NCI-H226 (cell line): ENCODE measurements around the gene REG4.
"Not testable (repeated sequence)": the region's sequence is repeated elsewhere in the genome, so short reads cannot be mapped to it uniquely, and the experiment has no call there.

Source experiments
- DNase-seq: peaks from one replicate; pipeline ENCODE4 v3.0.0-alpha.2; 2015

REG4 gene

DNA sequence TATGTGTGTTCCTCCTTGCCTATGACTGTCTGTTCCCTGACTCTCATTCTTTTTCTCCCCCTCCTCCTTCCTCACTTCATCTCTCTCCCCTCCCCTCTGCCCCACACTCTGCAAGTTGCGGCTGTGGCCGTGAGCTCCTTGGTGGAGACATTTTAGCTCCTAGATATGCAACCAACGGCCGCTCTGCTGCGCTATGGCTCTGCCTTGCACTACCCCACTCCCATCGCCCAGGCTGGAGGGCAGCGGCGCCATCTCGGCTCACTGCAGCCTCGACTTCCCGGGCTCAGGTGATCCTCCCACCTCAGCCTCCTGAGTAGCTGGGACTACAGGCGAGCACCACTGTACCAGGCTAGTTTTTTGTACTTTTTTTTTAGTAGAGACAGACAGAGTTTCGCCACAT lies 5.5 kb downstream of the REG4 start:
- DNase-seq: no peak

DNA sequence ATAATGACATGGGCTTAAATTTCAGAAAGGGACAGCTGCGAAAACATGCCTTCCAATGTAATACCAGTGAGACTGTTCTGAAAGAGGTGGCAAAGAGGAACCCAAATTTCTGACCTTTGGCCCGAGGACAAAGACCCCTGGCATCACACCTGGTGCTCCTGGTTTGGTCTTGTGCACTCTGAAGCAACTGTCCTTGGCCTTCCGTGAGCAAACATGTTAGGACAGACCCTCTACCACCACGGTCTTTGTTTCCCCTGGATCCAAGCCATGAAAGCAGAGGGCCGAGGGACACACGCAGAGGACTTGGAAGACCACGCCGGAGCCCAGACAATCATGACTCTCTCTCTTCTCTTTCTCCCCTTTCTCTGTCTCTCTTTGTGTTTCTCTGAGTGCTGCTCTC lies 6.0 kb downstream of the REG4 start:
- no peak for DNase-seq

DNA sequence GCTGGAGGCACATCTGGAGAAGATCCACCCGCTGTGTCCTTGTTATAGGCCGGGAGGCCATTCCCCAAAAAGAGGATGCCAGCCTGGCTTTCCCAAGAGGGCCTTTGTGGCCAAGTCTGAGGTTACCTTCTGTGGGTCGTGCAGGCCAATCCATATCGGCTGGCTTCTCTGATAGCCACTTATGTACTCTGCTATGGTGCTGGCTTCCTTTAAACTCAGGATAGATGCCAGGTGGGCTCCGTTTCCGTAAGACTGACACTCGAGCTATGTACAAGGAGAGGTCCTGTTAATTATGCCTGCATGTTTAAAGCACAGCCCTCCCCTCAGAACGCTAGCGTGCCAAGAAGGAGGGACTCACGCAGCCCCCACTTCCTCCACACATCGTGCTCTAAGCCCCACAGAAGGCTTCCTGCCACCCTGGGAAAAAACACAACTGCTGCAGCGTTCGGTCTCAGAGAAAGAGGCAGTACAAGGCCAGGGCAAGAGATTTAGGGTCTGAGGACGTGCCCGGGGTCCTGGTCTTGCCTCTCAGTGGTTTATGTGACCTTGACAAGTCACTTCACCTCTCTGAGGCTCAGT lies 11.6 kb downstream of the REG4 start:
- no peak for DNase-seq

DNA sequence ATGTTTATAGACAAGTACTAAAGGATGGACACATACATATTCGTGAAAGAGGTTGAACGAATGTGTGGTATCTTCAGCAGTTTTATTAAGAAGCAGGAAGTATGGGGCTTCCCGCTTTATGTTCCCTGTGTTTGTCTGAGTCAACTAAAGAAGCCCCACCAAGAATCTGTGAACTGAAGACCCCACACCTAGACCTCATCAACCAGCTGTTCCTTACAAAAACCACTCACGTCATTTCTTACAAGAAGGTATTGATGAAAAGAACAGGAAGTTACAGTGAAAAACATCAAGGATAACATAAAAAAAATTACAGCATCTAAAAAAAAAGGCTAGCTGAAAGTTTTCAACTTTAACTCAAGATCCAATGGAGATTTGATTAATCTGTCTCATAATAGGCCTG lies 12.3 kb downstream of the REG4 start:
- no peak for DNase-seq

DNA sequence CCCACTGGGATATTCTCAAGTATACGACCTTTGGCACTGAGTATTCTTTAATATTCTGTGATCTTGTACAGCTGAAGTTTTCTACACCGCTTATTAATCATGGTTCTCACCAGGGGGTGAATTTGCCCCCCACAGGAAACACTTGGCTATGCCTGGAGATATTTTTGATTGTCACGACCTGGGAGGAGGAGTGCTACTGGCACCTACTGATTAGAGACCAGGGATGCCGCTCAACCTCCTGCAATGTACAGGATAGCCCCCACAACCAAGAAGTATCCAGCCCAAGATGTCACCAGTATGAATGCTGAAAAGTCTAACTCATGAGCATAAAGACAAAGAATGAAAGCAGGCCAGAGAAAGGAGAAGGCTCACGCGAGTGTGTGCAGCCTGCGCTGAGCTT lies 13.7 kb downstream of the REG4 start:
- no peak for DNase-seq

DNA sequence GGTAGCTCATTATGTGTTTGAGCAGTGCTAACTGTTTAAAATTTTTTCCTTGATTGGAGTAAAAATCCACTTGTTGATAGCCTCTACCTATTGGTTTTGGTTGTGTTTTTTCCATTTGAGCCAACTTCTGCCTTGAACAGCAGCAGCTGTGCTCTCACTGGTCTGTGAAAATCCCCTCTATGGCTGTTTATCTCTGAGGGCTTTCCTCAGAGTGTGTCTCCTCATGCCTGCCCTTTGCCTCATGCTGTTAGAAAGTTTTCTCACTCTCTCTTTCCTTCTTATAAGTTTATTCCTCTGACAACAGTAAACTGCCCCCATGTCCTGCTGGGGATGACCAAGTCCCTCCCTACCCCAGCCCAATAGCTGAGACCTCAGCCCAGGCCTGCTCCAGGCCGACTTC lies 14.1 kb downstream of the REG4 start:
- DNase-seq: no peak

DNA sequence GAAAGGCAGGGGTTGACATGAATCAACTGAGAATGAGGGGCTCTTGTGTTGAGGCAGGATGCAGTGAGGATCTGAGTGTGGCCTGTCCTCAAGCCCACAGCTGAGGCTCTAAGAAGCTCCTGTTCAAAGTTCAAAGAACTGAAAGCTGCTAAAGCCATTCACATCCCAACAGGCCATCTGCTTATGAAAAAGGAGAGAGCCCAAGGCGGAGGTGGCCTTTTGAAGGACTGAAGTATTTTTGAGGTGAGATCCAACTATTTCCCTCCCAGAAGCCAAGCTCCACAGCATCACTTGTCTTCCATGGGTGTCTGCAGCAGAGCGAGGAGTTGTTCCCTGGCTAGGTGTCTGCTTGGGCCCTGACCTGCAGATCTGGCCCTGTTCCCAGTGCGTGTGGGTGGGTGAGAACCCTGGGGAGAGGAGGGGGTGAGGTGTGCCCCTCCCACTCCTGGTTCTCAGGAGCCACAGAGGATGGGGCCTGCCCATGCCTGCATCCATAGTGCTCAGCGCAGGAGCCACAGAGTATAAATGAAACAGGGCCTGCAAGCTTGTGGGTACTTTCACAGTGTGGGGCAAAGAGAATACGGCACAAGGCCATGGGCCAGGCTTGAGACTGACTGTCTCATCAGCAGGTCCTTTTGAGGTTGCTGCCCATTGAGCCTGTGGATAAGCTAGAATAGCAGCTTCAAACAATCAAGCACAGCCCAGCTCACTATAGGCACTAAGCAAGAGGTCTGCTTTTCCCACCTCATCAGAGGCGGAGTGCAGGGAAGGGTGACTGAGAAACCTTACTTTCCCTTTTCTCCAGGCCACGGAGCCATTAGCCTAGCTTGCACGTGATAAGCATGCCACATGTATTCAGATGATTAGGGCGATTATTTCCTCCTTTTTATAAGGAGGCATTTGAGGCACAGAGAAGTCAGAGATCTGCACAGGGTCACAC lies 15.7 kb downstream of the REG4 start:
- DNase-seq: no peak

DNA sequence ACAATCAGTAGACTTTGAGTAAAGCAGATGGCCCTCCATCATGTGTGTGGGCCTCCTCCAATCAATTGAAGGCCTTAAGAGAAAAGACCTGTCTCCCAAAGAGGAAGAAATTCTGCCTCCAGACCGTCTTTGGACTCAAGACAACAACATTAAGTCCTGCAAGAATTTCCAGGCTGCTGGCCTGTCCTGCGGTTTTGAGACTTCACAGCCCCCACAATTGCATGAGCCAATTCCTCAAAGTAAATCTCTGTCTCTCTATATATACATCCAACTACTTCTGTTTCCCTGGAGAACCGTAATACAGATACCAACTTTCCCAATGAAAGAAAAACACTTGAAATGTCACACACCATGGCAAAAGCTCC lies 16.4 kb downstream of the REG4 start:
- DNase-seq: no peak

DNA sequence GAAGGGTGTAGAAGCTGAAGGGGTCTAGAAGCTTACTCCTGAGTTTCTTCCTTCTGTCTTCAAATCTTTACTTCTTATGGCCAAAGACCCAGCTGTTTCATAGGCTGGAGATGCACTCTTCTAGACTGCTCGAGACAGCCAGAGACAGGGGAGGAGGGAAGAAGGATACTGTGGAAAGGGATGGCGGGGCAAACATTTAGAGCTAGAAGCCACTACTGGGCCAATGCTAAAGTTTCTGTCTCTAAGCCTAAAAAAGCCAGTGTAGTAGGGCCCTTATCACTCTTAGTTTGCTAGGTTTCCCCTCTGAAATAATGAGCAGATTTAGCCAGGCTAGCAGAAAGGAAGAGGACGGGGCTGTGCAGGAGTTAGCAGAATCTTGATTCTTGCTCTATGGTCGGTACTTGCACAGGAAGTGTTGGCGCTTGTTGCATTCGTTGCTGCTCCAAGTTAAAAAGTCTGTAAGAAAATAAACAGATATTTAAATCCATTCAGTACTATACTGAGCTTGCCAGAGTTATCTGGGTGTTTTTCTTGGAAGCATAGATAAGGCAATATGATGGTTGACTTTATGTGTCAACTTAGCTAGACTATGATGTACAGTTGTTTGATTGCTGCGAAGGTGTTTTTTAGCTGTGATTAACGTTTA lies 16.9 kb downstream of the REG4 start:
- DNase-seq: no peak

DNA sequence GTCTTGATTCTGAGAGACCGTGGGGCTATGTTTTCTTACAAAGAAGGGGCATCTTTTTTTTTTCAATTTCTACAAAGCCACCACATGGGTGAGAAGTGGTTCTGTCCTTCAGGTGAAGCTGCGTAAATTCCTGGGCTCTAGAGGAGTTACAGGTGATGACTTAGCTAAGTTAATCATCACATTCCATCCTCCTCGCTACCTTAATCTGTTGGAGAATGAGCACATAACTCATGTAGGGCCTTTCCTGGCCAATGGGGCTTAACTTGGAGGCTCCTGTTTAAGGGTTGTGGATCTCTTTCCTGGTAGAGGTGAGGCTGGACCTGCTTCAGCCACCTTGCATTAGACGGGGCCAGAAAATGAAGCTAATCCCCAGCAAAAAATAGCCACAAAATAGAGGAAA lies 19.9 kb downstream of the REG4 start:
- DNase-seq: no peak

DNA sequence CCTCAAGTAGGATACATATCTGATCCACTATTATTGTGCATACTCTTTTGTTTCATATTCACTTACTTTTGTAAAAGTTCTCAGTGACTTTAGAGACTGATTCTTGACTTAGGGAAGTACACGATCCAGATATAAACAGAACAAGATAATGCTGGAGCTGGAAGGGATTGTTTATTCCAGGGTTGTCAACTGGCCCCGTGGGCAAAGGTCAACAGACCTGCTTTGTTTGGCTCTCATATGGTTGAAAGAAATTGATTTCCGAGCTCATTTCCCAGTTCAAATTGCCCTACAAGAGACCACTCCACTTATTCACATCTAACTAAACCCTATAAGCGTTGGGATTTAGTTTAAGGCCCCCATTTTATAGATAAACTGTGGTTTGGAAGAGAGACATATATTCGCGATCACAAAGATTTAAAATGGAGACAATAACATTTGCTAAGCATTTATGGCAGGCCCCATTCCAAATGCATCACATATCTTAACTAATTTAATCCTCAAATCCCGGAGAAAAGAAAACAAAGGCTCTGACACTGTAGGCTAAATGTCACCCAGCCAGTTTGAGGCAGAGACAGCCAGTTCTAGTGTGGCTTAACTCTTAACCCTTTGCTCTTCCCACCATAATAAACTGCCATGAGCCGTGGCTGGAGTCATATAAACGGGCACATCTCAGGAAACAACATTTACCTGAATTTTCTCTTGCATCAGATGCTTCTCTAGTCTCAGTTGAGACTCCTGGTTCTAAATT lies 20.6 kb downstream of the REG4 start:
- DNase-seq: no peak

DNA sequence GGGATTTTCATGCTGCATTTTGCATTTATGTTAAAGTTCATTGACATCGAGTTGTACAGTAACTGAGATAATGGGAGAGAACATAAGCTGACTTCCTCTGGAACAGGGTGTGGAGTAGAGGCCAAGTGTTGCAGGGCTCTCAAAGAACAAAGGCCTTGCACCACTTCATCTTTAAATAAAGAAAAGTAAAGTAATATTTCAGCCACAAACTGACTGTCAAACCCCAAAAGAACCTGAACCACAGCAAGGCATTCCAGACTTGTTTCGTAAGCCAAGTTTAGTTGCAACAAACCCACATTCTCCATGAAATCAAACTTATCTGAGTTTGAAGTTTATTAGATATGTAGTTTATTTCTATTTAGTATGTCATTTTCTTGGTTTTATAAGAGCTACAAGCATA lies 23.5 kb downstream of the REG4 start:
- DNase-seq: peak; percentile 56

DNA sequence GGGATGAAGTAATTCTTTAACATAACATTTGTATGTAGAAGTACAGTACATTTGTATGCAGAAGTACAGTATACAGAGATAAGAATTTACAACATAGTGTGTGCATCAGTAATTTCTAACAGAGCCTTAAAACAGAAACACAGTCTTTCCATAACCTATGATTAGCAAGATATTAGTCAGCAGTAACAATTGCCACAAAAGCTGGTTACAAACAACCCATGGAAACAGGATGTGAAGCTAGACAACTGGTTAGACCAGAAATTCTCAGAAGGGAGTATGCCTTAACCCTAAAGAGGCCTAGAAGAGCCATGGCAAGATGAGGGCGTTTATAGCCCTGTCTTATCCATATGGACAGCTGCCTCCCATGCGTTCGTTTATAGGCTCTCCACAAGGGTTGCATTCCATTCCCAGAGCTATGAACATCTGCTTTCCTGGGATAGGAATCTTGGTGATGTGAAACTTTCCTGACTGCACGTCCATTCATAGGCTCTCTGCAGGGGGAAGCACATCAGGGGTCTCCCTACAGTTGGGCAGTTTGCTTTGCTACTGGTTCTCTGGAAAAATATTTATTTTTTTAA lies 24.7 kb downstream of the REG4 start:
- not testable (repeated sequence) for DNase-seq

DNA sequence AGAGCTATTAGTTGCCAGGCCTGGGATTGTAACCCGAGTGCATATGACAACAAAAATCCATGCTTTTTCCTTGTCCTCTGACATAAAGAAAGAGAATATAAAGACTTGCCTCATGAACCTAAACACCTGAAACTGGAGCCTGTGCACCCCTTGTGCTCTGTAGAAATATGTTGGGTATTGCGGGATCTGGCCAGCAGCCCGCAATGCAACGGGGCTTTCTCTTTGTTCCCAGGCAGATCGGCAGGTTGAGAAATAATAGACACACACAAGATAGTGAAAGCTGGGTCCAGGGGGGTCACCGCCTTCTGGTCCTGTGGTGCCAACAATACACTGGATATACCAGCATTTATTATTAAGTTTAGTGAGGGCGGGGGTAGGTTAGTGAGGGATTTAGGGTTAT lies 25.2 kb downstream of the REG4 start:
- DNase-seq: not testable (repeated sequence)

DNA sequence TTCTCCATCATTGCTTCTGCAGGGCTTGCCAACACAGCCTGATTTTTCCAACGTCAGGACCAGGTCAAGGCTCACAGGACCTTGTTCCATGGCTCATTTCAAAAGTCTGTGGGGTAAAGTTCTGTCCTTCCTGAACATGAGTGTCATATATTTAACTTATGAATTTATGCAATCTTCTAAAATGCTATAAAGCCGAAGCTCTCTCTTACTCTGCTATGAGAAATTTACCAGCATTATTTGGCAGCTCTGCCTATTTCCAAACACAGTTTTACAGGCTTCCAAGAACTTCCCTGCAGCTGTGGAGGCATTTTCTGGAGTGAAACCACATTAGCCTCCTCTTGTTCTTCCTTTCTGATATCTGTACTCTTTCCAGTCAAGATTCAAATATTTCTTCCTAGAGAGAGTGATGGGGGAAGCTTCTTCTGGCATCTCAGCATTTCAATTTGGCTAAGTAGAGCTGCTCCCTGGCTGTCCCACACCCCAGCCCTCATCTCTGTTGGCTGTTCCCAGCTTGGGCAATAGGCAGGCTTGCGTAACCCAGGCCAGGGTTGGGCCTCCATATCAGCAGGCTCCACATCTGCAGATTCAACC lies 27.0 kb downstream of the REG4 start:
- peak; percentile 59 for DNase-seq

DNA sequence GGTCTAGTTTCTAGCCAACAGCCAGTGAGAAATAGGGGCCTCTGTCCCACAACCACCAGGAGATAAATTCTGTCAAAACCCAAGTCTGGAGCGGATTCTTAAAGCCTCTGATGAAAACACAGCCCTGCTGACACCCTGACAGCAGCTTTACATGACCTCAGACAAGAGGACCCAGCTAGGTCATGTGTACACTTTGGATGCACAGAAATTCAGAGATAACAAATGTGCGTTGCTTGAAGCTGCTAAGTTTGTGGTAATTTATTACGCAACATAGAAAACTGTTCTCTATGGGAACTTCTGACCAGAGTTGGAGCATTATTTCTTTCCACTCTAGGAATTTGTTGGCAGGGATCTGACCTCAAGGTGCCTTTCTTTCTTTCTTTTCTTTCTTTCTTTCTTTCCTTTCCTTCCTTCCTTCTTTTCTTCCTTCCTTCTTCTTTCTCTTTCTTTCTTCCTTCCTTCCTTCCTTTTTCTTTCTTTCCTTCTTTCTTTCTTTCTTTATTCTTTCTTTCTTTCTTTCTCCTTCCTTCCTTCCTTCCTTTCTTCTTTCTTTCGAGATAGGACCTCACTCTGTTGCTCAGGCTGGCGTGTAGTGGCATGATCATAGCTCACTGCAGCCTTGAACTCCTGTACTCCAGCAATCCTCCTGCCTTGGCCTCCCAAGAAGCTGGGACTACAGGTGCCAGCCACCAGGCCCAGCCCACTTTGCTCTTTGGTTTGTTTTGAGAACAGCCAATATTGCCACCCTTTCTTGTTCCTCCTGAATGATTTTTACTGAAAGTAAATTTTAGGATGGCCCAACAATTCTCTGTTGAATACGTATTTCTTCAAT lies 27.7 kb downstream of the REG4 start:
- DNase-seq: peak; percentile 58

DNA sequence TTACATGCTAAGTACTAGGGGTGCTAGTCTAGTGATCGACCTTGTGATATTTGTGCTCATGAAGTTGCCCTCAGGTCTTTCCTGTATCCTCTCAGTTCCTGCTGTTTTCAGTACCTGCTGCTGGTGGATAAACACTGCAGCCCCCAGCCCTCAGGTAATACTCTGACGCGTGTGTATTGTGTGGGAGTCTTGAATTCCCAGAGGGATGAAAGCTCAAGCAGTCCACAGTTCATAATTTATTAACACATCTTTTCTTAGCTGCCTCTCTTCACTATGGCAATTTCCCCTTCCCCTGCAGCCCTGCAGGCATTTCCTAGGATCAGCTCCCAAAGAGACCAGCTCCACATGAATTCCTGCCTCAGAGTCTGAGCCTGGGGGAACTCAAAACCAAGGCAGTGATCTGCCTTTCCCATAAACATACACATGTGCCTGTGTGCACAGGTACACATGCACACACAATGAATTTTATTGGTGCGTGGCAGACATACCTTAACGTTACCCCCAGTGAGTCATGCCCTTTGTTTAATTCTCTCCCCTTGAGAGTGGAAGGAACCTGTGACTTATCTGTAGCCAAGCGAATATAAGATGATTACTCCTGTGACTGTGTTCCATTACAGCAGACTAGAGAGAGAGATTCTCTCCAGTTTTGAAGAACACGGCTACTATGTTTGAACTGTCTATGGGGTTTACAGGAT lies 28.5 kb downstream of the REG4 start:
- DNase-seq: no peak

DNA sequence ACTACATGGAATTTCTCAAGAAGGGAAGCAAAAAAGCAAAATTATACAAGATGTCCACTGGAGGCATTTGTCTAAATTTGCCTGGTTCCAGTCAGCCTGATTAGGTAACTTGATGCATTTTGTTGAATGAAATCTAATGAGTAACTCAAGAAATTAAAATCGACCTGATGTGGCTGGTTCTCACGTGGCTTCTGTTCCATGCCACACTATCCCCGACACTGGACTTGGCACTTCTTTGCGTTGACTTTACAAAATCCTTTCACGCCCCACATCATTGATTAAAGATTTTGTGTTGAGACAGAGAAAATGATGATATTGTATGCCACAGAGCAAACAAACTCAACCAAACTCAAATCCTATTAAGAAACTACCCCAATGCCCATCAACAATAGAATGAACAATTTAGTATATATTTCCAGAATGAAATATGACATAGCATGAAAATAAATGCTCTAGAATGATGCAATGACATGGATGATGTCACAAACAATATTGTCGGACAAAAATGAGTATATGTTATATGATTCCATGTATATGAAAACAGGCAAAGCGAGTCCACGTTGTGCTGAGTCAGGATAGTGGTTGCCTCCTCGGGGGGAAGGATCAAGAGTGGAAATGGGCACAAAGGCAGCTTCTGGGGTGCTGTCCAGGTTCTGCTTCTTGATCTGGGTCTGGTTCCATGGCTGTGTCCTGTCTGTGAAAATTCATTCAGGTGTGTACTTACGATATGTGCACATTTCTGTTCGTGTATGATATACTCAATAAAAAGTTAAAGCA lies 29.6 kb downstream of the REG4 start:
- no peak for DNase-seq

DNA sequence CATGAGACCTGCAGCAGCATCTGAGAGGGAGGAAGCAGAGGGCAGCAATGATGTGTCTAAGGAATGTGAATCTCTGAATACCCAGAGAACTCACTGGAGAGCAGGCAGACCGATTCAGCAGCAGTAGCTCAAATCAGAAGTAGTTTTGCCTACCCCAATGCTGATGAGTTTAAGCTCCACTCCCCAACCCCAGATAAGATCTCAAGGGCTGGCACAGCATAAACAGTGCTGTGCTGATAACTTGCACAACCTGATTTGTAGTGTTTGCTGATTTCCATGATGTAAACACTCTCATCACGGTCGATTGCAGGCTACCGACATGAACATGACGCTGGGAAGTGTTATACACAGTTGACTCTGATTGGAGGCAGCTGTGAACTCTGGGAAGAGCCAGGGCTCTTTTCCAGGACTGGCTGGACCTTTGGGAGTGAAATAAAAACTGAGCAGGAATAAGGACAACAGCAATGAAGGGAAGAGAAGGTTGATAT lies 31.3 kb downstream of the REG4 start:
- DNase-seq: no peak
